Lung (tissue), 12 donors: Measurements from ENCODE around the gene PLD2. TPM values are rescaled to one million over a fixed set of nuclear protein-coding genes. Genes with fewer than 3 reads are reported as not detected.

Experiments used
- ATAC-seq: fragments of 200-7000 bp; cut with Tn5 transposase; one replicate; pipeline ENCODE4 v1.9.1; 2020; ENCODE audit warnings: moderate number of reproducible peaks; ENCODE audit not compliant: insufficient read depth, low FRiP score
- DNase-seq, 3 donors: peaks; one replicate each; pipeline ENCODE4 v3.0.0-alpha.2; 2013 to 2017
- H3K27ac ChIP-seq, 2 donors: one replicate each; pipeline ENCODE4 v1.5.1; 2013; ENCODE audit warnings: mild to moderate bottlenecking in 2 of 2, moderate library complexity in 2 of 2, control low read depth in 1 of 2, inconsistent platforms in 1 of 2, low read depth in 1 of 2, low read length in 1 of 2
- H3K27me3 ChIP-seq, 3 donors: one replicate each; pipeline ENCODE4 v1.5.1; 2013; ENCODE audit warnings: low read length in 2 of 3; ENCODE audit not compliant: control insufficient read depth in 3 of 3, insufficient read depth in 3 of 3
- H3K36me3 ChIP-seq, 4 donors: one replicate each; pipeline ENCODE4 v1.5.1; 2013; ENCODE audit warnings: low read length in 4 of 4, mild to moderate bottlenecking in 1 of 4, moderate library complexity in 1 of 4; ENCODE audit not compliant: control insufficient read depth in 4 of 4, insufficient read depth in 4 of 4
- H3K4me1 ChIP-seq, 5 donors: one replicate each; pipeline ENCODE4 v1.5.1; 2013; ENCODE audit warnings: low read length in 5 of 5, mild to moderate bottlenecking in 2 of 5, moderate library complexity in 1 of 5; ENCODE audit not compliant: control insufficient read depth in 5 of 5, insufficient read depth in 5 of 5
- H3K4me3 ChIP-seq: one replicate; pipeline ENCODE4 v1.5.1; 2013; ENCODE audit warnings: mild to moderate bottlenecking, control low read depth, moderate library complexity
- H3K9ac ChIP-seq, 2 donors: one replicate each; pipeline ENCODE4 v1.5.1; 2013; ENCODE audit warnings: low read length in 2 of 2, control low read depth in 1 of 2; ENCODE audit not compliant: insufficient read depth in 1 of 2
- H3K9me3 ChIP-seq, 4 donors: one replicate each; pipeline ENCODE4 v1.5.1; 2013; ENCODE audit warnings: low read length in 3 of 4, mild to moderate bottlenecking in 1 of 4, moderate library complexity in 1 of 4; ENCODE audit not compliant: control insufficient read depth in 4 of 4, insufficient read depth in 3 of 4
- CTCF ChIP-seq: IDR thresholded peaks from 2 replicates; pipeline ENCODE4 v1.5.1; 2012; ENCODE audit warnings: mild to moderate bottlenecking; ENCODE audit errors: control extremely low read depth, extremely low read depth
- WGBS, 2 donors: extraction: QIAGEN DNeasy Blood & Tissue Kit; methylation state at CpG; one replicate each; pipeline ENCODE4 v1.1.7; 2013; 5-methylcytosine and 5-hydroxymethylcytosine counted together
- polyA plus RNA-seq, 2 donors: library from polyadenylated mRNA; stranded (reverse); fragments of 200-250 nt; gene quantifications; one replicate each; pipeline ENCODE4 v1.2.1, GENCODE V29; 2013
- total RNA-seq, 2 donors: library from RNA; depleted of rRNA in 1 of 2; stranded (reverse); fragments of >200 nt in 1 of 2; gene quantifications; one replicate each; pipeline ENCODE4 v1.2.1, GENCODE V29; 2014 to 2021
- donor health status: control.
- donor health status: control.
- donor health status: Bipolar disorder and iron deficiency.
- donor health status: healthy.
- donor health status: DM: yes; HTN: yes; CAD: no.

Gene PLD2
- total and polyA plus RNA-seq, 4 donors: 18.0 to 42.3 (median 24.7) TPM

GRCh38 chr17:4858068-4858881 lies 51.3 kb downstream of the PLD2 start:
- WGBS, 2 donors: 49 to 64% methylated on average over 7 of the region's 7 CpGs
- no peak for TF ChIP-seq CTCF
- DNase-seq (peak in 2 of 3 donors; percentile 33 to 57), ATAC-seq (no peak)
- Histone ChIP-seq H3K4me3 (no peak overlapping the region), H3K9ac (no peak overlapping the region), H3K27ac (peak overlapping the region; percentile 70 to 72), H3K36me3 (peaks cover 0 to 12% (median 8%) of the 10 kb centered on the region in 4 donors), H3K4me1 (peaks cover 4 to 34% (median 8%) of the 10 kb centered on the region in 5 donors), H3K27me3 (no peaks in the 10 kb centered on the region), H3K9me3 (no peaks in the 10 kb centered on the region)

- no peak overlapping the region for H3K4me3 ChIP-seq
- H3K27me3 ChIP-seq: no peaks in the 10 kb centered on the region
- ATAC-seq (no peak), DNase-seq (no peak)
- H3K36me3 ChIP-seq: peaks cover 0 to 10% (median 8%) of the 10 kb centered on the region in 4 donors
- H3K27ac ChIP-seq: peak overlapping the region; percentile 70 to 72
- no peaks in the 10 kb centered on the region for H3K9me3 ChIP-seq
- no peak for TF ChIP-seq CTCF
- WGBS, 2 donors: 22 to 46% methylated on average over 5 of the region's 5 CpGs
- H3K4me1 ChIP-seq: peaks cover 4 to 30% (median 8%) of the 10 kb centered on the region in 5 donors
- H3K9ac ChIP-seq: no peak overlapping the region
These were observed 51.9 kb downstream of the PLD2 start for GRCh38 chr17:4858882-4859260.

- ATAC-seq (no peak), DNase-seq (no peak)
- no peak overlapping the region for H3K4me3 ChIP-seq
- WGBS, 2 donors: 79 to 87% methylated on average over 32 of the region's 32 CpGs
- peaks cover 0 to 10% (median 7%) of the 10 kb centered on the region in 4 donors for H3K36me3 ChIP-seq
- H3K27me3 ChIP-seq: no peaks in the 10 kb centered on the region
- H3K9ac ChIP-seq: no peak overlapping the region
- H3K9me3 ChIP-seq: no peaks in the 10 kb centered on the region
- peak overlapping the region in 1 of 2 donors; percentile 49 for H3K27ac ChIP-seq
- TF ChIP-seq CTCF: no peak
- H3K4me1 ChIP-seq: peaks cover 4 to 26% (median 5%) of the 10 kb centered on the region in 5 donors
These were observed 53.1 kb downstream of the PLD2 start for GRCh38 chr17:4859816-4860625.
